T1000 (cell line): Measurements from ENCODE around the gene SYAP1.
A peak's percentile ranks its signal among the peaks of the same experiment; 100 is the strongest.
"Not testable (repeated sequence)": the region's sequence is repeated elsewhere in the genome, so short reads cannot be mapped to it uniquely, and the experiment has no call there.

Experiments used
- DNase-seq: peaks from one replicate; lab custom pipeline; 2025; ENCODE audit warnings: mixed read lengths; lab: John Stamatoyannopoulos, UW

SYAP1 gene

DNA sequence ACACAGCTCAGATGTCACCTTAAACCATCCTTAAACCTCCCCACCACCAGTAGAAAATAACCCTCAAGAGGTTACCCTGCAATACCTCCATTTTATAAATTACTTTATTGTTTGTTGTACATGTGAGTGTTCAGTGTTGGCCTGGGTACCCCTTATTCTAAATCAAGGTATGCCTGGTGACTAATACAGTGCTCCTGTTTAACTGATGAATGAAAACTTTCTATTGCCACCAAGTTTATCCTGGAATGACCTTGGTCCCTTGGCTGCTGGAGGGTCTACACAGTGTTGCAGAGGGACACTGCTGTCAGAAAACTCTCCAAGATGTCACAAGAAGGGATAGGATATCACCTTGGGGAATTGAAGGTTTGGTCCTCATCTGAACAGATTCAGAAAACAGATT lies 59.6 kb downstream of the SYAP1 start:
- no peak for DNase-seq

GRCh38 chrX:16779815-16780214 lies 60.4 kb downstream of the SYAP1 start:
- DNase-seq: not testable (repeated sequence)

- DNase-seq: no peak
Measured at GRCh38 chrX:16783452-16783851, 64.0 kb downstream of the SYAP1 start.

- DNase-seq: not testable (repeated sequence)
Measured at GRCh38 chrX:16784440-16784839, 65.0 kb downstream of the SYAP1 start.

- no peak for DNase-seq
Measured at GRCh38 chrX:16785247-16786138, 66.1 kb downstream of the SYAP1 start.

DNA sequence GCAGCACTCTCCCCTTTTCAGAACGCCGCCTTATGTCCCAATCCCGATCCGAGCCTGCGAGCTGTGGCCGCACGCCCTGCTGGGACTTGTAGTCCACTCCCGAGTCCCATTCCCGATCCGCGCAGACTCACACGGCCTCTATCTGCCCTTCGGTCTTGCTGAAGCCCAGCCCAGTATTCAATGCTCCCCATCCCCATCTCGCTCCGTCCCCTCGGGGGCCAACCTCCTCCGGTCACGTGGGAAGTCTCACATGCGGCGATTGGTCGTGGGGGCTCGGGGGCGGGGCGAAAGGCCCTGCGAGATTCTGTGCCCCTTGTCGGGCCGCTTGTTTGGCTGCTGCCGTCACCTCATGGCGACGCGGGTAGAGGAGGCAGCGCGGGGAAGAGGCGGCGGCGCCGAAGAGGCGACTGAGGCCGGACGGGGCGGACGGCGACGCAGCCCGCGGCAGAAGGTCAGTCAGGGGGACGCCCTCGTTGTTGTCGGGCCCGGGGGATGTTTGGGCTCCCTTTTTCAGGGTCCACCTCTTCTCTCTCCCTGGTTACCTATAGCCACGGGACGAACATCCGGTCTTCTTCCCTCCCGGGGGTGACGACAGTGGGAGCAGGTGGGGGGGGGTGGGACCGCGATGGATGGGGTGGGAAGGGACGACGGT lies 66.9 kb downstream of the SYAP1 start, which contains the start of gene TXLNG:
Gene TXLNG (plus strand): TSS at position 328 of the 652 bp plus-strand sequence. CDS start 22 bp downstream, at position 350.
- peak; percentile 92 for DNase-seq

DNA sequence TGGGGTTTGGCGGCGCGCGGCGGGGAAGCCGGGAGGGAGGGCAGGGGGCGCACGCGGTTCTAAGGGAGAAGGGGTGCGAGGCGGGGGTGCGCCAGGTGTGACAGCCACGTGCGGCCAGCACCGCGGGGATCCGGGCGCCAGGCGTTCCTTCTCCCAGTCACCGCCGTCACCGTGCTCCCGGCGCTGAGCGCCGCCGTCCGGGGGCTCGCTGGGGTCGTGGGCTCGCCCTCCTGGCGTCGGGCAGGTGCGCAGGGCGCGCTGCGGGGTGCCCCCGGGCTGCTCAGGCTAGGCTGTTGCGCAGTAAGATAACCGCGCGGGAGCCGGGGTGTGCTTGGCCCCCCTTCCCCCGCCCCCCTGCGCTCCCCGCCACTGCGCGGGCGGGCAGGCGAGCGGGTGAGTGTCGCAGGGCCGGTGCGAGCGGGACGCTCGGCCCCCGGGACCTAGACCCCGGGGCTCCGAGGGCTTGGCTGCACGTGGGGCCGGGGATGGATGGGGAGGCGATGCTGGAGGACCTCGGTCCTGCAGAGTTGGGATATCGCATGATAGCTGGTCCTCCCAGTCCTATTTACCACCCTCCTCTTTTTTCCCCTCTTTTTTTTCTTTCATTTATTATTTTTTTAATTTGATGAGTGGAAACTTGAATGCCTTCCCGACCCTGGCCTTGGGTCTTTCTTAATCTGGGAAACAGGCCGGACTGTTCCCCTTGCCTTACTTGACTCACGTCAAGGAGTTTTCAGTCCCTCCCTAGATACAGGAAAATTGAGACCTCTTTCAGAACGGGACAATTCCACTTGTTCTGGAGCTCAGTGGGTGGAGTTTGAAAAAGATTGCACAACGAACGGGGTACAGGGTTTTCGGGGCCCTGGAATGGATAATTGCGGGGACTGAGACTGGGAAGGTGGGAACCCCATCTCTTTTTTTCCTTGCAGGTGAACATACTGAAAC lies 67.7 kb downstream of the SYAP1 start:
- no peak for DNase-seq

- no peak for DNase-seq
Measured at GRCh38 chrX:16788477-16788876, 69.1 kb downstream of the SYAP1 start.

DNA sequence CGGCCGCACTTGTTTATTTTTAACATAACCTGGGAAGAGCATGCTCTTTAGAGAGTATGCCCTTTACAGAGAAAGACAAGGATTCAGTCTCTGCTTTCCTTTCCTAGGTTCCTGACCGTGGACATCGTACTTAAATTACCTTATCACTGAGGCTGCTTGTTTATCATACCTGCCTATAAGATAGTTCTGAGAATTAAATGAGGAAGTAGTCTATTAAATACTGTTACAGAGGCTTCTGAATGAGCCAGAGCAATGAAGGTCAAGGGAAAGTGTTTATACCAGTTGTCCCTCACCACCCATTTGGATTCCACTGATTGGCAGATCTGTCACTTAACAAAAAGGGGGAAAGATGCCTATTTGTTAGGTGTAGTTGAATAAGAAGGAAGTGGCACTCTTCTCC lies 76.9 kb downstream of the SYAP1 start:
- DNase-seq: no peak

DNA sequence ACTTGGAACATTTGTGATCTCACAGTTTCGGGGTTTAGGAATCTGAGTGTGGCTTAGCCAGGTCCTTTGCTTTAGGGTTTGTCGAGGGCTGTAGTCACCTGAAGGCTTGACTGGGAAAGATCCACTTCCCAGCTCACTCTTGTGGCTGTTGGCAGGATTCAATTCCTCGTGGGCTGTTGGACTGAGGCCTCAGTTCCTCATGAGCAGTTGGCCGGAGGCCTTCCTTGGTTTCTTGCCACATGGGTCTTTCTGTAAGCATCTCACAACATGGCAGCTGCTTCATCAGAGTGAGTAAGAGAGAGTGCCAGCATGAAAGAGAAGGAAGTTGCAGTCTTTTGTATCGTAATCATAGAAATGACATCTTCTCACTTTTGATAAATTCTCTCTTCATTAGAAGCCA lies 77.9 kb downstream of the SYAP1 start:
- no peak for DNase-seq

- DNase-seq: no peak
Measured at GRCh38 chrX:16797841-16798240, 78.4 kb downstream of the SYAP1 start.

DNA sequence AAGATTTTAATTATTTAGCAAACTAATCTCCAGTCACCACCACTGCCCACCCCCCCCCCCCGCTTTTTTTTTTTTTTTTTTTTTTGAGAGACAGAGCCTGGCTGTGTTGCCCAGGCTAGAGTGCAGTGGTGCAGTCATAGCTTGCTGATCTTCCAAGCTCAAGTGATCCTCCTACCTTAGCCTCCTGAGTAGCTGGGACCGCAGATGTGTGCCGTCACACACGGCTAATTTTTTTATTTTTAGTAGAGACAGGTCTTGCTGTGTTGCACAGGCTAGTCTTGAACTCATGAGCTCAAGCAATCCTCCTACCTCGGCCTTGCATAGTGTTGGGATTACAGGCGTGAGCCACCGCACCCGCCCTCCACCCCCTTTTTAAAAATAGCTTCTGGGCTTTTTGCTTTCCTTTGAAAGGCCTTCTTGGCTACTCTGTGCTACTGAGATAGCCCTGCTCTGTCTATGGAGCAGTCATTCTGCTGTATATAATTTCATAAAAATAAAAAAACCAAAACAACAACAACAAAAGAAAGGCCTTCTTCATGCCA lies 85.6 kb downstream of the SYAP1 start:
- no peak for DNase-seq

GRCh38 chrX:16807548-16807947 lies 88.1 kb downstream of the SYAP1 start:
- no peak for DNase-seq

- DNase-seq: no peak
Measured at GRCh38 chrX:16807976-16808542, 88.6 kb downstream of the SYAP1 start.

DNA sequence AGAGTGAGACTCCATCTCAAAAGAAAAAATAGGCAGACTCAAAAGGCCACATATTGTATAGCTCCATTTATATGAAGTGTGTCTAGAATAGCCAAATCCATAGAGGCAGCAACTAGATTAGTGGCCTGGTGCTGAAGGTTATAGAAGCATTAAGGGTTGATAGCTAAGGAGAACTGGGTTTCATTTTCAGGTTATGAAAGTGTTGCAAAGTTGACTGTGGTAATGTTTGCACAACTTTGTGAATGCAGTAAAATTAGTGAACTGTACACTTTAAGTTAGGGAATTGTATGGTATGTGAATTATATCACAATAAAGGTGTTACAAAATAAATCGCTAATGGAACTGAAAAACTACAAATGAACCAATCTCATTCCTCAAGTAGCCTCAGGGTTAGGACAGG lies 95.2 kb downstream of the SYAP1 start:
- DNase-seq: no peak
